ENCODE measurements around the gene SPRR2D.

SPRR2D gene

GRCh38 chr1:153001382-153001781, 39.5 kb downstream of the SPRR2D start, which contains the start of gene SPRR3:
TSS of gene SPRR3 (plus strand) at chr1:153001749. CDS start at chr1:153003021, 1,272 bp downstream.
- DNase-seq = no peak

GRCh38 chr1:153000294-153000693, 40.6 kb downstream of the SPRR2D start:
- DNase-seq = no peak

- no peak for DNase-seq
Measured at GRCh38 chr1:152999818-153000217, 41.1 kb downstream of the SPRR2D start.

- no peak for DNase-seq
Measured at GRCh38 chr1:152998476-152998875, 42.4 kb downstream of the SPRR2D start.

GRCh38 chr1:152997901-152998300, 43.0 kb downstream of the SPRR2D start:
- DNase-seq = no peak

GRCh38 chr1:152996633-152997400, 44.1 kb downstream of the SPRR2D start:
- no peak for DNase-seq

GRCh38 chr1:152995842-152996241, 45.1 kb downstream of the SPRR2D start:
- DNase-seq = no peak

GRCh38 chr1:152993186-152993585, 47.7 kb downstream of the SPRR2D start:
- DNase-seq = no peak

Measured in effector CD4-positive, alpha-beta T cell (primary cell).